Erythroblast (primary cell): ENCODE data around the gene ATP6V1G1.

ENCODE experiments used
- GATA1 ChIP-seq: IDR thresholded peaks from 2 replicates; pipeline ENCODE4 v1.6.1; 2011; ENCODE audit warnings: low read depth, mild to moderate bottlenecking, control low read depth, low read length, moderate library complexity
- POLR2A ChIP-seq: IDR thresholded peaks from 2 replicates; pipeline ENCODE4 v1.6.1; 2011; ENCODE audit warnings: mild to moderate bottlenecking, low read length

- no peak for TF ChIP-seq POLR2A
- no peak for TF ChIP-seq GATA1
These were observed 34.5 kb downstream of the ATP6V1G1 start for GRCh38 chr9:114621975-114622609.
